ENCODE measurements around the gene KCNC4.

Gene KCNC4

GRCh38 chr1:110190282-110190929, 19.7 kb upstream of the KCNC4 start:
- Histone ChIP-seq H3K27me3 (ENCODE audit: insufficient read depth, low read length) (no peaks in the 10 kb centered on the region), H3K36me3 (ENCODE audit: insufficient read depth, low read length) (no peaks in the 10 kb centered on the region), H3K9me3 (ENCODE audit: insufficient read depth, low read depth, low read length) (no peaks in the 10 kb centered on the region), H3K4me3 (ENCODE audit: low read length) (no peak overlapping the region), H3K9ac (ENCODE audit: low read depth, low read length) (no peak overlapping the region), H3K27ac (ENCODE audit: low read depth, low read length) (no peak overlapping the region), H3K4me1 (ENCODE audit: insufficient read depth, low read length) (peaks cover 3% of the 10 kb centered on the region)
- WGBS = 95% methylated on average over 8 of the region's 8 CpGs

GRCh38 chr1:110192541-110192940, 17.6 kb upstream of the KCNC4 start:
- H3K36me3 ChIP-seq (ENCODE audit: insufficient read depth, low read length) = no peaks in the 10 kb centered on the region
- H3K4me1 ChIP-seq (ENCODE audit: insufficient read depth, low read length) = no peaks in the 10 kb centered on the region; the same call in 1 of the 2 replicates
- no peak overlapping the region for H3K9ac ChIP-seq (ENCODE audit: low read depth, low read length)
- no peaks in the 10 kb centered on the region for H3K27me3 ChIP-seq (ENCODE audit: insufficient read depth, low read length)
- H3K4me3 ChIP-seq (ENCODE audit: low read length) = no peak overlapping the region
- no peaks in the 10 kb centered on the region for H3K9me3 ChIP-seq (ENCODE audit: insufficient read depth, low read depth, low read length)
- no peak overlapping the region for H3K27ac ChIP-seq (ENCODE audit: low read depth, low read length)
- 89% methylated on average over 8 of the region's 8 CpGs for WGBS

- Histone ChIP-seq H3K27me3 (ENCODE audit: insufficient read depth, low read length) (no peaks in the 10 kb centered on the region), H3K4me3 (ENCODE audit: low read length) (no peak overlapping the region), H3K9me3 (ENCODE audit: insufficient read depth, low read depth, low read length) (no peaks in the 10 kb centered on the region), H3K4me1 (ENCODE audit: insufficient read depth, low read length) (no peaks in the 10 kb centered on the region), H3K36me3 (ENCODE audit: insufficient read depth, low read length) (no peaks in the 10 kb centered on the region), H3K27ac (ENCODE audit: low read depth, low read length) (no peak overlapping the region), H3K9ac (ENCODE audit: low read depth, low read length) (no peak overlapping the region)
- WGBS = 90% methylated on average over 10 of the region's 10 CpGs
These were observed 14.9 kb upstream of the KCNC4 start for GRCh38 chr1:110195196-110195595.

- Histone ChIP-seq H3K9me3 (ENCODE audit: insufficient read depth, low read depth, low read length) (no peaks in the 10 kb centered on the region), H3K36me3 (ENCODE audit: insufficient read depth, low read length) (no peaks in the 10 kb centered on the region), H3K4me3 (ENCODE audit: low read length) (no peak overlapping the region), H3K9ac (ENCODE audit: low read depth, low read length) (no peak overlapping the region), H3K27ac (ENCODE audit: low read depth, low read length) (no peak overlapping the region), H3K27me3 (ENCODE audit: insufficient read depth, low read length) (no peaks in the 10 kb centered on the region), H3K4me1 (ENCODE audit: insufficient read depth, low read length) (peaks cover 10% of the 10 kb centered on the region)
- 70% methylated on average over 12 of the region's 12 CpGs for WGBS
These were observed 13.0 kb upstream of the KCNC4 start for GRCh38 chr1:110196917-110197765.

GRCh38 chr1:110197905-110198629, 12.0 kb upstream of the KCNC4 start:
- H3K36me3 ChIP-seq (ENCODE audit: insufficient read depth, low read length) = no peaks in the 10 kb centered on the region
- peaks cover 10% of the 10 kb centered on the region for H3K4me1 ChIP-seq (ENCODE audit: insufficient read depth, low read length)
- WGBS = 95% methylated on average over 23 of the region's 23 CpGs
- H3K9me3 ChIP-seq (ENCODE audit: insufficient read depth, low read depth, low read length) = no peaks in the 10 kb centered on the region
- H3K4me3 ChIP-seq (ENCODE audit: low read length) = no peak overlapping the region
- no peak overlapping the region for H3K27ac ChIP-seq (ENCODE audit: low read depth, low read length)
- no peaks in the 10 kb centered on the region for H3K27me3 ChIP-seq (ENCODE audit: insufficient read depth, low read length)
- no peak overlapping the region for H3K9ac ChIP-seq (ENCODE audit: low read depth, low read length)

GRCh38 chr1:110198746-110199145, 11.4 kb upstream of the KCNC4 start:
- Histone ChIP-seq H3K27me3 (ENCODE audit: insufficient read depth, low read length) (no peaks in the 10 kb centered on the region), H3K9me3 (ENCODE audit: insufficient read depth, low read depth, low read length) (no peaks in the 10 kb centered on the region), H3K36me3 (ENCODE audit: insufficient read depth, low read length) (no peaks in the 10 kb centered on the region), H3K4me3 (ENCODE audit: low read length) (no peak overlapping the region), H3K27ac (ENCODE audit: low read depth, low read length) (no peak overlapping the region), H3K9ac (ENCODE audit: low read depth, low read length) (no peak overlapping the region), H3K4me1 (ENCODE audit: insufficient read depth, low read length) (peaks cover 10% of the 10 kb centered on the region)
- WGBS = 93% methylated on average over 2 of the region's 2 CpGs

GRCh38 chr1:110200190-110200589, 9.9 kb upstream of the KCNC4 start:
- 84% methylated on average over 2 of the region's 2 CpGs for whole genome bisulfite sequencing
- peaks cover 10% of the 10 kb centered on the region for H3K4me1 ChIP-seq (ENCODE audit: insufficient read depth, low read length)
- H3K27me3 ChIP-seq (ENCODE audit: insufficient read depth, low read length) = no peaks in the 10 kb centered on the region
- no peak overlapping the region for H3K9ac ChIP-seq (ENCODE audit: low read depth, low read length)
- H3K27ac ChIP-seq (ENCODE audit: low read depth, low read length) = no peak overlapping the region
- H3K36me3 ChIP-seq (ENCODE audit: insufficient read depth, low read length) = no peaks in the 10 kb centered on the region
- H3K4me3 ChIP-seq (ENCODE audit: low read length) = no peak overlapping the region
- H3K9me3 ChIP-seq (ENCODE audit: insufficient read depth, low read depth, low read length) = no peaks in the 10 kb centered on the region

- Histone ChIP-seq H3K4me3 (ENCODE audit: low read length) (no peak overlapping the region), H3K36me3 (ENCODE audit: insufficient read depth, low read length) (no peaks in the 10 kb centered on the region), H3K27ac (ENCODE audit: low read depth, low read length) (no peak overlapping the region), H3K9me3 (ENCODE audit: insufficient read depth, low read depth, low read length) (no peaks in the 10 kb centered on the region), H3K27me3 (ENCODE audit: insufficient read depth, low read length) (no peaks in the 10 kb centered on the region), H3K4me1 (ENCODE audit: insufficient read depth, low read length) (peaks cover 10% of the 10 kb centered on the region), H3K9ac (ENCODE audit: low read depth, low read length) (no peak overlapping the region)
- 71% methylated on average over 13 of the region's 14 CpGs for WGBS
These were observed 9.4 kb upstream of the KCNC4 start for GRCh38 chr1:110200666-110201065.

GRCh38 chr1:110201157-110201825, 8.8 kb upstream of the KCNC4 start:
- H3K9me3 ChIP-seq (ENCODE audit: insufficient read depth, low read depth, low read length) = no peaks in the 10 kb centered on the region
- H3K4me1 ChIP-seq (ENCODE audit: insufficient read depth, low read length) = peaks cover 10% of the 10 kb centered on the region
- no peaks in the 10 kb centered on the region for H3K27me3 ChIP-seq (ENCODE audit: insufficient read depth, low read length)
- H3K9ac ChIP-seq (ENCODE audit: low read depth, low read length) = no peak overlapping the region
- H3K36me3 ChIP-seq (ENCODE audit: insufficient read depth, low read length) = no peaks in the 10 kb centered on the region
- 86% methylated on average over 10 of the region's 10 CpGs for WGBS
- no peak overlapping the region for H3K4me3 ChIP-seq (ENCODE audit: low read length)
- H3K27ac ChIP-seq (ENCODE audit: low read depth, low read length) = no peak overlapping the region

- peaks cover 10% of the 10 kb centered on the region for H3K4me1 ChIP-seq (ENCODE audit: insufficient read depth, low read length)
- no peak overlapping the region for H3K4me3 ChIP-seq (ENCODE audit: low read length)
- H3K9ac ChIP-seq (ENCODE audit: low read depth, low read length) = no peak overlapping the region
- no peak overlapping the region for H3K27ac ChIP-seq (ENCODE audit: low read depth, low read length)
- H3K27me3 ChIP-seq (ENCODE audit: insufficient read depth, low read length) = no peaks in the 10 kb centered on the region
- H3K9me3 ChIP-seq (ENCODE audit: insufficient read depth, low read depth, low read length) = no peaks in the 10 kb centered on the region
- whole genome bisulfite sequencing = 40% methylated on average over 4 of the region's 6 CpGs
- H3K36me3 ChIP-seq (ENCODE audit: insufficient read depth, low read length) = no peaks in the 10 kb centered on the region
These were observed 7.0 kb upstream of the KCNC4 start for GRCh38 chr1:110203021-110203661.

Measured in HUES64 (cell line).